SK-N-DZ (cell line): ENCODE results near the gene SERPINH1.

Source experiments
- DNase-seq: peaks from one replicate; pipeline ENCODE4 v3.0.0-alpha.2; 2015; ENCODE audit warnings: low spot score

The SERPINH1 gene

DNA sequence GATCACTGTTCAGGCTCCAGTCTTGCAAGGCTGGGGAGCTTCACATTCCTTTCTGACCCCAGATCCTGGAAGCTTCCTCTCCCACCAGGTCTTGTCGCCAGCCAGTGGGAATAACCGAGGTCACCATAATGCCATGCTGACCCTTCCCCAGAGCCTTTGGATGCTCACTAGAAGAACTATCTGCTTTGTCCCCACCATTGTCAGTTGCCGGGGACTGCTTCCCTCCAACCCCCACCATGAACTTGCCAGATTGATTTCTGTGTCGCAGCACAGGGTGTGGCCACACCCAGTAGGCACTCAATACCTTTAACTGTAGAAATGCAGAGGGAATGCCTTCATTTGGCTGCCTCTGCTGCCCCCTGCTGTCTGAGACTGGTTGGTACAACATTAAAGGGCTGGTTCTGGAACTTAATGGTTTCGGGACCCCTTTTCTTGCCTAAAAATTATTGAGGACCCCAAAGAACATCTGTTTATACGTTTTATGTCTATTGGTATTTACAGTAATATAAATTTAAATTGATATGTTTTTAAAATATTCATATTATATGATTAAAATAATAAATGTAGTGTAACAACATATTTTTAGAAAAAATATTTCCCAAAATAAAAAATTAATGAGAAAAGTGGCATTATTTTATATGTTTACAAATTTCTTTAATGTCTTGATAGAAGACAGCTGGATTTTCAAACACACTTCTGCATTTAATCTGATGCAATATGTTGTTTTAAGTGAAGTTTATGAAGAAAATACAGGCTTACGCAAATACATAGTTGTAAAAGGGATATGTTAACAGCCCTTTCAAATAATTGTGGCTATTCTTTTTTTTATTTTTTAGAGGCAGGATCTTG lies 29.6 kb upstream of the SERPINH1 start:
- DNase-seq, result peak; percentile 70

DNA sequence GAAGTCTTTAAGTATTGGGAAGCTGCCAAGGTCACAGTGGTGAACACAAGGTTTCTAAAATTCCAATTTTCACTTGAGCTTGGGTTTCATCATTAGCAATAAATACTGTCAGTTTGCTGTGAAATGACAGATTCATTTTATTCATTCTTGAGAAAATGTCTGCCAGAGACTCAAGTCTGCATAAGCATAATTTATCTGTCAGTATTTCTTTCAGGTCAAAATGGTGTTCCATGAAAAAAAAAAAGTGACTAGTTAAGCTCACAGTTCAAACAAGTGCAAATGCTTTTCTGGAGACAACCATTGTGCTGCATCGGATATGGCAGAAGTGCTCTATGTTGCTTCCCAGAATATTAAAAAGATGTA lies 28.2 kb upstream of the SERPINH1 start:
- DNase-seq, result no peak

DNA sequence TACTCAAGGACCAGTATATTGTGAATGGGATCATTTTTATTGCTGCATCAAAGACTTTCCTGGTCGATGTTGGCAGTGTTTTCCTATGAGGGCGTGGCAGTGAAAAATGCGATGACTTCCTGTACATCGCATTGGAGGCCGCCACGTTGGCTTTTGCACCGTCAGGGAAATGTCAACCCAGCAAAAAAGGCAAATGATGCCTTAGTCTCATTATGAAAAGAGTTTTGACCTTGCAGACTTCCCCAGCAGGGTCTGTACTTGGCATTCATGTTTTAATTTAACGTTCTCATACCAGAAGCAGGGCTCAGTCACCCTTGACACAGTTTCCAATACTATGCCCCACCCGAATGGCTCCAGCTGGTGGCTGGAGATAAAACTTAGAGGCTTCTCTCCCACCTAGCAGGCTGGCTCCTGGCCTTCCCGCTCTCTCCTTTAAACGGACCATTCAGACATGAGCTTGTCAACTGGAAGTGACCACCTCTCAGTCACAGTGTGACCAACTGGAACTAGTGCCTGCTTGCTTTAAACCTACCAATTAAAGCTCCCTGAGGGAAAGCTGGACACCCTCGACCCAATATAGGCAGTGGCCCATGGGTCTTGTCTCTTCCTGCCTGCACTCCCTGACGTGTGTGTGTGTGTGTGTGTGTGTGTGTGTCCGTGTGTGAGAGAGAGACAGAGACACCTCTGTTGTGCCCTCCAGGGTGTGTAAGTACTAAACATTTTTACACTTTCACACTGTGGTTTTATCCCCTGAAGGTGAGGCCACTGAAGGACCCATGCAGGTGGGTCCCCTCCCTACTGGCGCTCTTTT lies 27.6 kb upstream of the SERPINH1 start:
- no peak for DNase-seq

DNA sequence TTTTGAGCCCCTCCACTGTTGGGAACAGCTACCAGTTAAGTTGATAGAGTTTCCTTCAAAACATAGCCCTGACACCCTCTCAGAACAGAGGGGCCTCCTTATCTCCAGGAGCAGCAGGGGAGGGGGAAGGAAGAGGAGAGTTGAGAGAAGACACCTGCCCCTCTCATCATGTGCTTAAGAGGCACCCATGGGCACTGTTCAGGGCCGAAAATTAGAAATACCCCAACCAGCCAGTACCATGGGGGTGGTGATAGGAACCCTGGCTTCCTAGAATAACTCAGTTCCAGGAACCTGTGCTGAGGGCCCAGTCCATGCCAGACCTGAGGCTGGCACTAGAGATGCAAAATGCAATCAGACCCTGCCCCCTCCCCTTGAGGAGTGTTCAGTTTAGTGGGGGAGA lies 27.0 kb upstream of the SERPINH1 start:
- DNase-seq, result no peak

DNA sequence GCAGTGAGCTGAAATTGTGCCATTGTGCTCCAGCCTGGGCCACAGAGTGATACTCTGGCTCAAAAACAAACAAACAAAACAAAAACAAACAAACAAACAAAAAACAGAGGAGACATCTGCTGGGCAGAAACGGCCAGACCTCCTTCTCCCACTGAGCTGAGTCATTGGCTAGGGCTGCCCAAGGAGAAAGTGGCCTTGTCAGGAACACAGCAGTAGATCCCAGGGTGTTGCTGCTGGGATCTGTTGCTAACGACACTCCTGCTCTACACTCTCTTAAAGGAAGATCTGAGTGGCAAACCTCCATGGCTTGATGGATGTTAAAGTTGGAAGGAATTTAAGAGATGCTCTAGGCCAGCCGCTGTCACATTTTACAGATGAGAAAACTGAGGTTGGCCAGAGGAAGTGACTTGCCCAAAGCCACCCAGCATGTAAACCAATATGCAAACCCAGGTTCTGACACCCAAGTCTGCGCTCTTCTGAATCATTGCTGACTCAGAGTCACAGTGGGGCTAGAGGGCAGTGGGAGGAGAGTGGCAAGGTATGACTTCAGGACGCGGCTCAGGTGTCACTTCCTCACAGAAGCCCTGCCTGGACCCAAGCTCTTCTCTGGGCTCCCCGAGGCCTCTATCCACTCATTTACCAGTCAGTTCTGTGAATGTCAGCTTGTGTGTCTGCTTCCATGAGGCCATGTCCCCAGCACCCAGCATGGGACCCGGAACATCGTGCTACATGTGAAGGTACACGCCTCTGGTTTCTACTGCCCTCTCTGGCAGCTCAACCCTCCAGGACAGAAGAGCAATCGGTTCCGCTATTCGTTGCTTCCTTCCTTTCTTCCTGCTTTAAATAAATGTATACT lies 25.0 kb upstream of the SERPINH1 start:
- no peak for DNase-seq

DNA sequence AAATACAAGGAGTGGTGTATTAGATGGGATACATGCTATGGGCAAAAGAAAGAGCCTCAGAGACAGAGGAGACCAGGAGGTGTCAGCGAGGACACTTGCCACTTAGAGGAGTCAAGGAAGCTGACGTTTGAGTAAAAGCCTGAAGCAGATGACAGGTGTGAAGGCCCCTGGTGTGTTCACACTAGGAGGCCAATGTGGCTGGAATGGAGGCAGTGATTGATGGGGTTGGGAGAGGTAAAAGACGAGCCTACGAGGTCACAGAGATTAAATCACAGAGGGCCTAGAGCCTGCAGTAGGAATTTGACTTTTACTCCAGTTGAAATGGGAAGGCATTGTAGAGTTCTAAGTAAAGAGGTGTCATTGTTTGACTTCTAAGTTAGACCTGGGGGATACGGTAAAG lies 24.3 kb upstream of the SERPINH1 start:
- DNase-seq, result no peak

GRCh38 chr11:75538150-75538942 lies 23.7 kb upstream of the SERPINH1 start:
- DNase-seq, result no peak

DNA sequence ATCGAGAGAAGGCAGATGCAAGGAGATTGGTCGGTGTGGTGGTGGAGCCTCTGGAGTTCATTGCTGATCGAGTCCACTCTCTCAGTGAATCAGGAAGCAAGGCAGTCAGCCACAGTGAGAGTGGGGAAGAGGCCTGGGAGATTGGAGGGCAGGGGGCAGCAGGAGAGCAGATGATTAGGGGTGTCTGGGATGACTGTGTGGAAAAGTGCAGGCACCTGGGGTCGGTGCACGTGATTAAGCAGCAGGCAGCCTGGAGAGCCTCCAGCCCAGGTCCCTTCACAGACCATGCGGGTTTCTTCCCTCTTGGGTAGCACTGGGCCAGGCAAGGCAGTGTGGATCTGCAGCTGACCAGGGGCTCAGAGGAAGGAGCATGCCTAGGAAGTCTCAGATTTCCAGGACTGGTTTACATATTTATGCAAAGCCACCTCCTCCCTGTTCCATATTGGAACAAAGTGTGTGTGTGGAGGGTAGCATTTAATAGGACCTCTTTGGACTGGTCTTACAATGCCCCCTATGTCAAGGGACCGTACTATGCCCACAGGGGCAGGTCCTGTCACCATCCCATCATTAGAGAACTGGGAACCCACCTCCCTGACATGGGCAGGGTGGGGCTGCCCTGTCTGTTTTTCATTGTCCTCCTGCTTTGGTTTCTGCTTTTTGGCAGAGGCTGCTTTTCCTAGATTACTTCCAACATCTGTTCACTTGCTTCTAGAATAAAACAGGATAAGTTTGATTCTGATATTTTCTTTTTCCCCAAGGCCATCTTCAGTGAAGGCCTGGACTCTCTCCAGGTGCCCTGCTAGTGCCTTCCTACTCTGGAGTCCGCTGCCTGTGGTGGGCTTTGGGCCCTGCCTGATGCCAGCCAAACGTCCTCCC lies 22.4 kb upstream of the SERPINH1 start:
- DNase-seq, result peak; percentile 47

DNA sequence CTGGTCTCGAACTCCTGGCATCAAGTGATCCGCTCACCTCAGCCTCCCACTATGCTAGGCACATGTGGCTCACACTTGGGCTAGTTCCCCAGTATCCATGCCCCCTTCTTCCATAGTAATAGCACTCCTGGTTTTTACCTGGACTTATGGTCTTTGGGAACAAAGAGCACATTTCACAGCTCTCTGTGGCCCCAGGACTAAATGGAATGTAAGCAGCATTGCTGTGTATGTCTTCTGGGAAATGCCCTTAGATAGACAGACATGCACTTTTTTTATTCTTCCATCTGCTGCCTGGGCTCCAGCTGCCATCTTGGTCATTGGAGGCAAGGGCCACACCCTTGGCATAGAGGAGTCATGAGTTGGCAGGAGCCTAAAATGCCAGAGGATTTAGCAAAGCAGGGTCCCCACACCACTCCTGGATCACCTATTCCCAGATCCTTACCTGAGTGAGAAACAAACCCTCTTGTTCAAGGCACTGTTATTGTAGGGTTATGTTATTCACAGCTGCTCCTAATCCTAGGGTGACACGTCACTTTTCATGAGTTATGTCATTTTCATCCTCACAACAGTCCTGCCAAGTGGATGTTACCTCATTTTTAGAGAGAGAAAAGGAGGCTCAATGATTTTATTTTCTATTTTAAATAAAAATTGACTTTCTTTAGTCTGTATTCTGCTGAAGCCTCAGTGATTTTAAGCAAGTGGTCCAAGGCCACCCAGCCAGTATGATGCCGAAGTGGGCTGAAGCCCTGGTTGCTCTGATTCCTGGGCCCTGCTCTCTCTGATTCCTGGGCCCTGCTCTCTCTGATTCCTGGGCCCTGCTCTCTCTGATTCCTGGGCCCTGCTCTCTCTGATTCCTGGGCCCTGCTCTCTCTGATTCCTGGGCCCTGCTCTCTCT lies 20.6 kb upstream of the SERPINH1 start:
- no peak for DNase-seq

- DNase-seq, result no peak
These were observed 20.0 kb upstream of the SERPINH1 start for GRCh38 chr11:75542088-75542438.

DNA sequence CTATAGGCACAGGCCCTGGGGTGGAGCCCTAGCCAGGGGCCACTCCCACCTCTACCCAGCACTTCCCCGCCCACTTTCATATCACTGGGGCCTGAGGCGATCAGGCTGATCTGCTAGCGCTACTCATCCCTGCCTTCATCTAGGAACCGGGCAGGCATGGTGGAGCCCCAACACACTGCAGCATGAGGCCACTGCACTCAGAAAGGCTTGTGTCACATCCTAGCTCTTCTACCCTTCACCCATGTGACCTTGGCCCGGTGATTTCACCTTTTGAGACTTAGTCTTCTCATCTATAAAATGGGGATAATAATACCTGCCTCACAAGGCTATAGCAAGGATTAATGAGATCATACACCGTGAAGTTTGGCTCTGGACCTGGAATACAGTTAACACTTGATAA lies 18.2 kb upstream of the SERPINH1 start:
- DNase-seq, result no peak

GRCh38 chr11:75547177-75547576 lies 14.9 kb upstream of the SERPINH1 start:
- no peak for DNase-seq

DNA sequence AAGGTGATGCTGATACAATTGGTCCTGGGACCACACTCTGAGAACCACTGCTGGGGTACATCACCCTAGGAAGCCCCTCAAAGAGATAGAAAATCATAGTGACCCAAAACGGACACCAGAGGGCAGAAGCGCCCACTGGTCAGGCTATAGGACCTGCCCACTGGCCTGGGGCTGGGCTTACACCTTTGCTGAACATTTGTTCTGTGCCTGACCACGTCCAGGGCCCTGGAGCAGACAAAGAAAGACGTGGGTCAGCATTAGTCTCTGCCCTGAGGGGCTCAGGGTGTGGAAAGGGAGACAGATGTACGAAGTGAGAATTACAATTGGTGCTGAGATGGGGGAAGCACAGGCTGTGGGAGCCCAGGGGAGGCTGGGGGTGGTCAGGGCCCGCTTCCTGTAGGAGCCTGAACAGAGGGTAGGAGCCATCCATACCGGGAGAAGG lies 14.4 kb upstream of the SERPINH1 start:
- DNase-seq, result peak; percentile 81

- DNase-seq, result no peak
These were observed 13.3 kb upstream of the SERPINH1 start for GRCh38 chr11:75548595-75549272.

DNA sequence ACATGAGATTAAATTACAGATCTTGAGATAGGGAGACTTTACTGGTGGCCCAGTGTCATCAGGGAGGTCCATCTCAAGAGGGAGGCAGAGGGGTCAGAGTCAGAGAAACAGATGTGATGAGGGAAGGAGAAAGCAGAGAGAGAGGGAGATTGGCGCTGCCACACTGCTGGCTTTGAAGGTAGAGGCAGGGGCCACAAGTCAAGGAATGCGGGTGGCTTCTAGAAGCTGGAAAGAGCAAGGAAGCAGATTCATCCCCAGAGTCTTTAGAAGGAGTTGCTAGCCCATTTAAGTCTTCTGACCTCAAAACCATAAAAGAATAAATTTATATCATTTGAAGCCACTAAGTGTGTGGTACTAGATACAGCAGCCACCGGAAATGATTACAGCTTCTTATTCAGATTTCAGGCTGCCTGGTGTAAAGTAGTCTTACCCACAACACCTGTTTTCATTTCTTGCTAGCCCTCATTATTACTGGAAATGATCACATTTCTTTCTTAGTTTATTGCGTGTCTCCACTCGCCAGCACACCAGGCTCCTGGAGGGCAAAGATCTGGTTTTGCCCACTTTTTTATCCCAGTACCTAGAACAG lies 12.6 kb upstream of the SERPINH1 start:
- DNase-seq, result no peak

DNA sequence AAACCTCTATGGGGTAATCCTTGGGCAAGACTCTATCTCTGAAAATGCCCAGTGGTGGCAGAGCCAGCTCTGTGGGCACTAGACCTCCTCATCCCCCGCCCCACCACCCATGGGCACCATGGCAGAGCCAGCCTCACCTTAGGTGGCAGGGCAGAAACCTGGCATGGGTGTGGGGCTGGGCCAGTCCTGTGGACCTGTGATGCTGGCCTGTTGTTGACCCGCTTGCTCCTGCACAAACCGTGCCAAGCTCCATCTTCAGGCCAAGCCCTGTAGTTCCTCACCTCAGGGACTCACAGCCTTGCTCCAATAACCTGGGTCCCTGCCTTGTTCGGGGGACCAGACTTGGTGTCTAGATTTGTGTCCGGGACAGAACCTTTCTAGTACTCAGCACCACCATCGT lies 8.9 kb upstream of the SERPINH1 start:
- no peak for DNase-seq

DNA sequence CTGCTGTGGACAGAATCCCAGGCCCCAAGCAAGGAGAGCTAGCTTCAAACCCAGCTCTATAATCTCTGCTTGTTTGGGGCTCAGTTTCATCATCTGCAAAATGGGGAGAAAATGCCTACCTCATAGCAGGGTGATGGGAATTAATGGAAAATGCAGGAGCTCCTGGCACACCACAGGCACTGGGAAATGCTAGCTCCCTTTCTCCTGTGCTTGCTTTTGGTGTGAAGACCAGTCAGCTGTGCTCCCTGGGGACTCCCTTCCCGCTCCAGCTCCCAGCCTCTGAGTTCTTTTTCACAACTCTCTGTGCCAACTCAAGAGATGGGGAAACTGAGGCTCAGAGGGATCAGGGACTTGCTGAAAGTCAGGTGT lies 8.2 kb upstream of the SERPINH1 start:
- DNase-seq, result no peak
